Measurements from ENCODE around the gene PDE4A. TPM values are rescaled to one million over a fixed set of nuclear protein-coding genes. Genes with fewer than 3 reads are reported as not detected.
A peak's percentile ranks its signal among the peaks of the same experiment; 100 is the strongest.
"Not testable (repeated sequence)": the region's sequence is repeated elsewhere in the genome, so short reads cannot be mapped to it uniquely, and the experiment has no call there.

PDE4A gene
- total and polyA plus RNA-seq, 5 experiments from 2014 or later = 0.33 to 2.5 (median 0.99) TPM

DNA sequence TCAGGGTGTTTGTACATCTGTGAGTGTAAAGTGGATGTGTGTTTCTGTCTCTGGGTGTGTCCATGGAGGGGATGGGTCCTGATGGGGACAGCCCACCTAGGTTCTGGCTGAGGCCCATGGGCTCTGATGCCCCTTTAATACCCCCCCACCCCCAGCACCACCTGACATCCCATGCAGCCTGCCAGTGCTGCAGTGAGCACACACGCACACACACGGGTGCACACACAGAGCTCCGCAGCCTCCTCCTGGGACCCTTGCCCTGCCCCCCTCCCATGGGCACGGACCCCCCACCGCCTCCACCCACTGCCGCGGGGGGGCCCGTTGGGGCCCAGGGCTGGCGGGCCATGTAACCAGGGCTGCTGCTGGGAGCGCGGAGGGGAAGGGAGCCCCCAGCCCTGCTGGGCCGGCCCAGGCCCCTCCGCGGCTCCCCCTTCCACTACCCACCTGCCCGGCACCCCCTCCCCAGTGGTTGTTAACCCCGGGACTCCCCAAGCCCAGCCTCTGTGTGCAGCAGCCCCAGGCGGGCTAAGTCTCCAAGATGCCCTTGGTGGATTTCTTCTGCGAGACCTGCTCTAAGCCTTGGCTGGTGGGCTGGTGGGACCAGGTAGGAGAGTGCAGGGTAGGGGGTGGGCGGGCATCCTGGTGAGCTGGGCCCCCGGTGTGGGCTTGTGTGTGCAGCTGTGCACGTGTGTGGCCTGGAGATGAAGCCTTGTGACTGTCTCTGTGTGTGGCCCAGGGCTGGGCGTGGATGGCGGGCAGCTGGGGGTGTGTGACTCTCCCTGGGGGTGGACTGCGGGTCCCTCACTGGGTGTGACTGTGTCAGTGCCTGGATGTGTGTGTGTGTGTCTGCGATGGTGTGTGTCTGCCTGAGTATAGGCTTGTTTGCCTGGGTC is 32.6 kb downstream of the PDE4A start:
- POLR2A ChIA-PET = no interaction called here
- Mint-ChIP-seq H3K4me1 (peaks cover 0 to 11% (median under 1%) of the 10 kb centered on the region in 4 donors), H3K9me3 (no peaks in the 10 kb centered on the region), H3K4me3 (no peak overlapping the region), H3K27me3 (peaks cover 2 to 15% (median 8%) of the 10 kb centered on the region in 5 donors), H3K36me3 (no peaks in the 10 kb centered on the region), H3K27ac (peak overlapping the region in 1 of 10 donors; percentile 24)
- ATAC-seq = no peak
- DNase-seq = no peak

GRCh38 chr19:10453852-10454251 is 33.5 kb downstream of the PDE4A start:
- Mint-ChIP-seq H3K9me3 (no peaks in the 10 kb centered on the region), H3K27ac (peak overlapping the region in 1 of 10 donors; percentile 35)
- POLR2A ChIA-PET = no interaction called here

GRCh38 chr19:10454267-10454666 is 33.9 kb downstream of the PDE4A start:
- H3K4me1 Mint-ChIP-seq = peaks cover 0 to 11% (median 0%) of the 10 kb centered on the region in 4 donors
- no peak for DNase-seq
- H3K9me3 Mint-ChIP-seq = no peaks in the 10 kb centered on the region
- no peaks in the 10 kb centered on the region for H3K36me3 Mint-ChIP-seq
- peaks cover 2 to 15% (median 8%) of the 10 kb centered on the region in 5 donors for H3K27me3 Mint-ChIP-seq
- no peak overlapping the region for H3K27ac Mint-ChIP-seq
- ATAC-seq = no peak
- no peak overlapping the region for H3K4me3 Mint-ChIP-seq
- POLR2A ChIA-PET = no interaction called here

More at GRCh38 chr19:10453852-10454251, 33.5 kb downstream of the PDE4A start:
- Mint-ChIP-seq H3K4me3 (no peak overlapping the region), H3K27me3 (peaks cover 2 to 15% (median 8%) of the 10 kb centered on the region in 5 donors), H3K36me3 (no peaks in the 10 kb centered on the region), H3K4me1 (peaks cover 0 to 11% (median 0%) of the 10 kb centered on the region in 4 donors)
- ATAC-seq (no peak), DNase-seq (no peak)

GRCh38 chr19:10458733-10459132 is 38.4 kb downstream of the PDE4A start:
- H3K4me3 Mint-ChIP-seq, DNase-seq, H3K36me3 Mint-ChIP-seq, POLR2A ChIA-PET, H3K27me3 Mint-ChIP-seq, H3K9me3 Mint-ChIP-seq, ATAC-seq: not testable (repeated sequence)
- peak overlapping the region in 2 of 10 donors; percentile 19 to 20 for H3K27ac Mint-ChIP-seq
- H3K4me1 Mint-ChIP-seq = peaks cover 6 to 11% (median 9%) of the 10 kb centered on the region in 4 donors

DNA sequence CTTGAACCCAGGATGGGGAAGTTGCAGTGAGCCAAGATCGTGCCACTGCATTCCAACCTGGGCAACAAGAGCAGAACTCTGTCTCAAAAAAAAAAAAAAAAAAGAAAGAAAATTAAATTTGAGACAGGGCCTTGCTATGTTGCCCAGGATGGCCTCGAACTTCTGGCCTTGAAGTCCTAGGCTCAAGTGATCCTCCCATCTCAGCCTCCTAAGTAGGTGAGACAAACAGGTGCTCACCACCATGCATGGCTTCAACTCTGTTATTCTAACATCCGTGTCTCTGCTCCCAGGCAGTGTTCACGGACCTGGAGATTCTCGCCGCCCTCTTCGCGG is 40.3 kb downstream of the PDE4A start:
- DNase-seq (no peak), ATAC-seq (no peak)
- no peaks in the 10 kb centered on the region for H3K36me3 Mint-ChIP-seq
- no peaks in the 10 kb centered on the region for H3K27me3 Mint-ChIP-seq
- POLR2A ChIA-PET = interaction anchor here (0.7 kb wide), 1 partner anchor 79 kb away, joined by 3 read pairs; no protein-coding TSS in a partner anchor
- peak overlapping the region in 9 of 10 donors; percentile 39 to 73 (median 63) for H3K4me3 Mint-ChIP-seq
- H3K27ac Mint-ChIP-seq = peak overlapping the region in 2 of 10 donors; percentile 31 to 50
- no peaks in the 10 kb centered on the region for H3K9me3 Mint-ChIP-seq
- H3K4me1 Mint-ChIP-seq = peaks cover 6 to 11% (median 9%) of the 10 kb centered on the region in 4 donors

DNA sequence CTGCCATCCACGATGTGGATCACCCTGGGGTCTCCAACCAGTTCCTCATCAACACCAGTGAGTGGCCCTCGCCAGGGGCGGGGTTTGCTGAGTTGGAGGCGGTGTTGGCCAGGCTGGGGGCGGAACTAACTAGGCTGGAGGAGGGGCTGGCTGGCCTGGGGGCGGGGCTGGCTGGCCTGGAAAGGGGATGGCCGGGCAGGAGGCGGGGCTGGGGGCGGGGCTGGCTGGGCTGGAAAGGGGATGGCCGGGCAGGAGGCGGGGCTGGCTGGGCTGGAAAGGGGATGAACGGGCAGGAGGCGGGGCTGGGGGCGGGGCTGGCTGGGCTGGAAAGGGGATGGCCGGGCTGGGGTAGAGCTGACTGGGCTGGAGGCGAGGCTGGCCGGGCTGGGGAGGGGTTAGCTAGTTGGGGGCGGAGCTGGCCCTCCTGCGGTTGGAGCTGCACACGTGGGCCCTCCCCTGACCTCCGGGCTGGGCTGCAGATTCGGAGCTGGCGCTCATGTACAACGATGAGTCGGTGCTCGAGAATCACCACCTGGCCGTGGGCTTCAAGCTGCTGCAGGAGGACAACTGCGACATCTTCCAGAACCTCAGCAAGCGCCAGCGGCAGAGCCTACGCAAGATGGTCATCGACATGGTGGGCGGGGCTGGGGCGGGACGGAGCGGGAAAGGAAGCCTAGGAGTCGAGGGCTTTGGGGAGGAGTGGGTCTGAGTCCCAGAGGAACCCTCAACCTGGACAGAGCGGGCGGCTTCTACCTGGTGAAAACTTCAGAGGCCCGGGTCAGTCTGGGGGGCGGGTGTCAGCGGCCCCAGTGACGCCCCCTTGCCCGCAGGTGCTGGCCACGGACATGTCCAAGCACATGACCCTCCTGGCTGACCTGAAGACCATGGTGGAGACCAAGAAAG is 41.0 kb downstream of the PDE4A start:
- Mint-ChIP-seq H3K27me3 (no peaks in the 10 kb centered on the region), H3K36me3 (no peaks in the 10 kb centered on the region), H3K4me3 (peak overlapping the region; percentile 56 to 82 (median 67)), H3K4me1 (peaks cover 6 to 11% (median 9%) of the 10 kb centered on the region in 4 donors), H3K27ac (peak overlapping the region in 2 of 10 donors; percentile 31 to 50), H3K9me3 (no peaks in the 10 kb centered on the region)
- peak; percentile 87 to 91 for ATAC-seq
- POLR2A ChIA-PET = no interaction called here
- peak; percentile 71 to 86 (median 78) for DNase-seq

GRCh38 chr19:10462042-10462441 is 41.7 kb downstream of the PDE4A start:
- DNase-seq, POLR2A ChIA-PET, H3K27me3 Mint-ChIP-seq, H3K9me3 Mint-ChIP-seq, H3K36me3 Mint-ChIP-seq, ATAC-seq: not testable (repeated sequence)
- H3K4me3 Mint-ChIP-seq = peak overlapping the region; percentile 54 to 82 (median 68)
- H3K27ac Mint-ChIP-seq = peak overlapping the region in 3 of 10 donors; percentile 7 to 53 (median 25)
- peaks cover 6 to 11% (median 9%) of the 10 kb centered on the region in 4 donors for H3K4me1 Mint-ChIP-seq

DNA sequence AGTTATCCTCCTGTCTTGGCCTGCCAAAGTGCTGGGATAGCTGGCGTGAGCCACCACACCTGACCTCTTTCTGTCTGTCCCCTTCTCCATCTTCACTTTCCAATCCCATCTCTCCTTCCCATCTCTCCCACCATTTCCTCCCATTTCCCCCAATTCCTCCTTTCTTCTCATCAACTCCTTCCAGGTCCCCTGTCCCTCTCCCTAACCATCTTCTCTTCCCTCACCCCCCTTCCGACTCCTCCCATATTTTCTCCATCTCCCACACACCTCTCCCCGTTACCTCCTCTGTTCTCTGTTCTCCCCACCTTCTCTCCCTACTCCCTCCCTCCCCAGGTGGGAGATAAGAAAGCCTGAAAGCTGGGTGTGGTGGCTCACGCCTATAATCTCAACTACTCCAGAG is 42.2 kb downstream of the PDE4A start:
- ATAC-seq (no peak), DNase-seq (no peak)
- Mint-ChIP-seq H3K36me3 (peaks cover 0 to 3% (median 0%) of the 10 kb centered on the region in 3 donors), H3K27me3 (no peaks in the 10 kb centered on the region), H3K9me3 (no peaks in the 10 kb centered on the region), H3K4me1 (peaks cover 6 to 11% (median 9%) of the 10 kb centered on the region in 4 donors), H3K4me3 (peak overlapping the region in 5 of 10 donors; percentile 25 to 73 (median 55)), H3K27ac (peak overlapping the region in 1 of 10 donors; percentile 48)
- POLR2A ChIA-PET = no interaction called here

DNA sequence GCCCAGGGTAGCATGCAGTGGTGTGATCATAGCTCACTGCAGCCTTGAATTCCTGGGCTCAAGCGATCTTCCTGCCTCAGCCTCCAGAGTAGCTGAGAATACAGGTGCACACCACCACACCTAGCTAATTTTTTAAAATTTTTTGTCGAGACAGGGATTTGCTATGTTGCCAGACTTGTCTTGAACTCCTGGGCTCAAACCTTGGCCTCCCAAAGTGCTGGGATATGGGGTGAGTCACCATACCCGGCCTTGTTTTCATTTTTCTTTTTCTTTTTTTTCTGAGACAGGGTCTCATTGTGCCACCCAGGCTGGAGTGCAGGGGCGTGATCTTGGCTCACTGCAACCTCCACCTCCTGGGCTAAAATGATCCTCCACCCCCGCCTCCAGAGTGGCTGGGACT is 44.1 kb downstream of the PDE4A start:
- Mint-ChIP-seq H3K36me3 (peaks cover 0 to 3% (median 0%) of the 10 kb centered on the region in 3 donors), H3K27ac (no peak overlapping the region), H3K27me3 (peaks cover 0 to 11% (median 0%) of the 10 kb centered on the region in 5 donors), H3K4me3 (no peak overlapping the region), H3K9me3 (no peaks in the 10 kb centered on the region), H3K4me1 (peaks cover 6 to 11% (median 9%) of the 10 kb centered on the region in 4 donors)
- no peak for DNase-seq
- POLR2A ChIA-PET = no interaction called here
- ATAC-seq = no peak

DNA sequence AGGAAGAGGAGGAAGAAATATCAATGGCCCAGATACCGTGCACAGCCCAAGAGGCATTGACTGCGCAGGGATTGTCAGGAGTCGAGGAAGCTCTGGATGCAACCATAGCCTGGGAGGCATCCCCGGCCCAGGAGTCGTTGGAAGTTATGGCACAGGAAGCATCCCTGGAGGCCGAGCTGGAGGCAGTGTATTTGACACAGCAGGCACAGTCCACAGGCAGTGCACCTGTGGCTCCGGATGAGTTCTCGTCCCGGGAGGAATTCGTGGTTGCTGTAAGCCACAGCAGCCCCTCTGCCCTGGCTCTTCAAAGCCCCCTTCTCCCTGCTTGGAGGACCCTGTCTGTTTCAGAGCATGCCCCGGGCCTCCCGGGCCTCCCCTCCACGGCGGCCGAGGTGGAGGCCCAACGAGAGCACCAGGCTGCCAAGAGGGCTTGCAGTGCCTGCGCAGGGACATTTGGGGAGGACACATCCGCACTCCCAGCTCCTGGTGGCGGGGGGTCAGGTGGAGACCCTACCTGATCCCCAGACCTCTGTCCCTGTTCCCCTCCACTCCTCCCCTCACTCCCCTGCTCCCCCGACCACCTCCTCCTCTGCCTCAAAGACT is 46.9 kb downstream of the PDE4A start:
- POLR2A ChIA-PET = no interaction called here
- ATAC-seq = no peak
- Mint-ChIP-seq H3K9me3 (no peaks in the 10 kb centered on the region), H3K36me3 (peaks cover 0 to 3% (median 0%) of the 10 kb centered on the region in 3 donors), H3K27ac (no peak overlapping the region), H3K4me1 (peaks cover 0 to 6% (median under 1%) of the 10 kb centered on the region in 4 donors), H3K27me3 (peaks cover 0 to 11% (median 0%) of the 10 kb centered on the region in 5 donors), H3K4me3 (no peak overlapping the region)
- DNase-seq = no peak

DNA sequence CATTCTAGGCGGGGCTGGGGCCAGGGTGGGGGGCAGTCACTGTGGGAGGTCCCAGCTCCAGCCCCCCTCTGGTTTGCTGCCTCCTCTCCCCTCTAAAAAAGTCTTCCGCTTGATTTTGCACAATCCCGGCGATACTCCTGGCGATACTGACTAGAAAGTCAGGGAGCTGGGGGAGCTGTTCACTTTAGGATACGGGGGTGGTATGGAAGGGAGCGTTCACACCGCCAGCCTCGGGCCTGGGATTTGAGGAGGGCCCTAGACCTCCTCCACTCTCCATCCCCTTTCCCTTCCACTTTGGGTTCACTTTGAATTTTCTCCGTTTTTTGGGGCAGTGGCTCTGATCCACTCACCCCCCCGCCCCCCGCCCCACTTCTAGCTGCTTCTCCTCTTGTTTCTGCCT is 47.8 kb downstream of the PDE4A start:
- Mint-ChIP-seq H3K4me1 (no peaks in the 10 kb centered on the region), H3K36me3 (peaks cover 0 to 3% (median 0%) of the 10 kb centered on the region in 3 donors), H3K27ac (no peak overlapping the region), H3K9me3 (no peaks in the 10 kb centered on the region), H3K27me3 (peaks cover 0 to 11% (median 0%) of the 10 kb centered on the region in 5 donors), H3K4me3 (no peak overlapping the region)
- DNase-seq (no peak), ATAC-seq (no peak)
- POLR2A ChIA-PET = interaction anchor here (0.5 to 0.6 kb wide), 2 partner anchors 36 to 631 kb away, joined by 4 to 5 read pairs; no protein-coding TSS in a partner anchor

DNA sequence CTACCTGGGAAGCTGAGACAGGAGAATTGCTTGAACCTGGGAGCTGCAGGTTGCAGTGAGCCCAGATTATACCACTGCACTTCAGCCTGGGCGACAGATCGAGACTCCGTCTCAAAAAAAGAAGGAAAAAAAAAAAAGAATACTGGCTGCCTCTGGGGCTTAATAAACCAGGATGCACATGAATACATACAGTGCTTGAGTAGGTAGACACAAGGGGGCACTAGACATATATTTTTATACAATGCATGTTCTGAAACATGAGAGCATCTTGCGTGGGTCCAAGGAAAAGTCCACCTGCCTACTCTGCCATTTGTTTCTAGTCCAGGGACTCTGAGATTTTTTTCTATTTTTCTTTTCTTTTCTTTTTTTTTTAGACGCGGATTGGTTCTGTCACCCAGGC is 51.6 kb downstream of the PDE4A start:
- no peak overlapping the region for H3K27ac Mint-ChIP-seq
- no peaks in the 10 kb centered on the region for H3K4me1 Mint-ChIP-seq
- peaks cover 0 to 11% (median 2%) of the 10 kb centered on the region in 5 donors for H3K27me3 Mint-ChIP-seq
- H3K4me3 Mint-ChIP-seq = no peak overlapping the region
- ATAC-seq (peak; percentile 52 to 61), DNase-seq (peak in 2 of 10 donors; percentile 20 to 24)
- POLR2A ChIA-PET = interaction anchor here (0.7 kb wide), 2 partner anchors 35 to 292 kb away, joined by 3 to 4 read pairs; no protein-coding TSS in a partner anchor
- no peaks in the 10 kb centered on the region for H3K36me3 Mint-ChIP-seq
- H3K9me3 Mint-ChIP-seq = no peaks in the 10 kb centered on the region
